Panc1 (cell line): ENCODE data around the gene PRUNE2.

Source experiments
- CTCF ChIP-seq: fragments of 450-650 bp; IDR thresholded peaks from 2 replicates; pipeline ENCODE4 v1.5.1; 2017; ENCODE audit warnings: mild to moderate bottlenecking
- POLR2AphosphoS5 ChIP-seq: IDR thresholded peaks from 2 replicates; pipeline ENCODE4 v1.6.1; 2012; ENCODE audit warnings: mild to moderate bottlenecking, low read depth, low read length, moderate library complexity
- REST ChIP-seq, 2 experiments: IDR thresholded peaks; 2 replicates each; pipeline ENCODE4 v1.6.1; 2011 to 2012; ENCODE audit warnings: low read depth in 2 of 2, control low read depth in 1 of 2, low read length in 1 of 2, mild to moderate bottlenecking in 1 of 2, moderate library complexity in 1 of 2; ENCODE audit not compliant: insufficient read depth in 1 of 2
- SIN3A ChIP-seq: IDR thresholded peaks from 2 replicates; pipeline ENCODE4 v1.6.1; 2012; ENCODE audit warnings: low read depth, mild to moderate bottlenecking, low read length, moderate library complexity, borderline replicate concordance; ENCODE audit not compliant: insufficient read depth
- TCF7L2 ChIP-seq: IDR thresholded peaks from 2 replicates; pipeline ENCODE4 v1.6.1; 2011; ENCODE audit warnings: mild to moderate bottlenecking, low read depth, low read length, inconsistent platforms

- no peak for TF ChIP-seq POLR2AphosphoS5
- no peak for TF ChIP-seq CTCF
- no peak for TF ChIP-seq TCF7L2
- TF ChIP-seq REST (IDR thresholded peaks at IDR 0.05; ENCODE audit: insufficient read depth in 1 of 2, low read depth in 2 of 2, low read length in 1 of 2), result no peak
- TF ChIP-seq SIN3A, result no peak
Observed at GRCh38 chr9:76873821-76874220, 32.1 kb downstream of the PRUNE2 start.
